Right forelimb (tissue), 1 donor: ENCODE data around the gene TFDP1.

Experiments used
- DNase-seq: peaks from one replicate; pipeline ENCODE4 v3.0.0-alpha.2; 2018

Gene TFDP1

GRCh38 chr13:113668491-113668971, 84.0 kb downstream of the TFDP1 start:
- DNase-seq: no peak

- no peak for DNase-seq
Measured at GRCh38 chr13:113669231-113669754, 84.7 kb downstream of the TFDP1 start.

GRCh38 chr13:113669755-113670341, 85.3 kb downstream of the TFDP1 start:
- DNase-seq: no peak

- DNase-seq: no peak
Measured at GRCh38 chr13:113670541-113670940, 86.0 kb downstream of the TFDP1 start.

GRCh38 chr13:113671066-113672001, 86.8 kb downstream of the TFDP1 start:
- no peak for DNase-seq

GRCh38 chr13:113672002-113672651, 87.6 kb downstream of the TFDP1 start:
- no peak for DNase-seq
